ENCODE measurements around the gene GRIA1. TPM values are rescaled to one million over a fixed set of nuclear protein-coding genes. Genes with fewer than 3 reads are reported as not detected.

The GRIA1 gene
- total and polyA plus RNA-seq, 2 of the 13 experiments (the other 11 are each of a cell fraction or from before 2014, with no cell fraction given): not detected

DNA sequence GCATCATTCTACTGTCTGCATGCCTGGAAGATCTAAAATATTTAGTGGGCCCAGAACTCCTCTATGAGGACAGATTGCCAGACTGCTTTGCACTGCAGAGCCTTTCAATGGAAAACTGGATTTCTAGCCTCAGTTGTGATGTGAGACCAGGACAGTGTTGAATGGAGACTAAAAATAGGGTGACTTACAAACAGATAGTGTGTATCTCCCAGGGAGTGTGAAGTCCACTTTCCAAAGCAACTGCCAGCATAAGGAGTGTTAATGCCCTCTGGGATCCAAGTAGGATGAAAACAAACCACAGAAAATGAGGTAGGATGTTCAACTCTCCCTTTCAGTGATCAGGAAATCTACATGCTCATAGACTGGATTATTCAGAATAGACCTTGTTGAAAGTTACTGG lies 119.5 kb downstream of the GRIA1 start (continued):
- TF ChIP-seq, protein P1, sequence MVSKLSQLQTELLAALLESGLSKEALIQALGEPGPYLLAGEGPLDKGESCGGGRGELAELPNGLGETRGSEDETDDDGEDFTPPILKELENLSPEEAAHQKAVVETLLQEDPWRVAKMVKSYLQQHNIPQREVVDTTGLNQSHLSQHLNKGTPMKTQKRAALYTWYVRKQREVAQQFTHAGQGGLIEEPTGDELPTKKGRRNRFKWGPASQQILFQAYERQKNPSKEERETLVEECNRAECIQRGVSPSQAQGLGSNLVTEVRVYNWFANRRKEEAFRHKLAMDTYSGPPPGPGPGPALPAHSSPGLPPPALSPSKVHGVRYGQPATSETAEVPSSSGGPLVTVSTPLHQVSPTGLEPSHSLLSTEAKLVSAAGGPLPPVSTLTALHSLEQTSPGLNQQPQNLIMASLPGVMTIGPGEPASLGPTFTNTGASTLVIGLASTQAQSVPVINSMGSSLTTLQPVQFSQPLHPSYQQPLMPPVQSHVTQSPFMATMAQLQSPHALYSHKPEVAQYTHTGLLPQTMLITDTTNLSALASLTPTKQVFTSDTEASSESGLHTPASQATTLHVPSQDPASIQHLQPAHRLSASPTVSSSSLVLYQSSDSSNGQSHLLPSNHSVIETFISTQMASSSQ (IDR thresholded peaks at IDR 0.05; ENCODE audit: low read depth): no peak
- TF ChIP-seq, protein P1 (CRISPR knock-in tag; IDR thresholded peaks at IDR 0.05; ENCODE audit: borderline replicate concordance): no peak
- TF ChIP-seq ZFP90 (CRISPR knock-in tag; IDR thresholded peaks at IDR 0.05; ENCODE audit: borderline replicate concordance) (no peak), SNAI1 (CRISPR knock-in tag; IDR thresholded peaks at IDR 0.05; ENCODE audit: borderline replicate concordance) (no peak), ZNF333 (CRISPR knock-in tag; IDR thresholded peaks at IDR 0.05; ENCODE audit: borderline replicate concordance) (no peak), ZNF296 (CRISPR knock-in tag; conservative IDR thresholded peaks at IDR 0.05) (no peak), DPF2 (CRISPR knock-in tag; IDR thresholded peaks at IDR 0.05; ENCODE audit: borderline replicate concordance, low read depth) (no peak), HNF4A (CRISPR knock-in tag; IDR thresholded peaks at IDR 0.05) (no peak), DNMT1 (CRISPR knock-in tag; IDR thresholded peaks at IDR 0.05) (no peak), TCF7L2 (IDR thresholded peaks at IDR 0.05; ENCODE audit: low read depth, low read length) (no peak), FOXM1 (CRISPR knock-in tag; IDR thresholded peaks at IDR 0.05) (no peak)
- TF ChIP-seq, protein P2, sequence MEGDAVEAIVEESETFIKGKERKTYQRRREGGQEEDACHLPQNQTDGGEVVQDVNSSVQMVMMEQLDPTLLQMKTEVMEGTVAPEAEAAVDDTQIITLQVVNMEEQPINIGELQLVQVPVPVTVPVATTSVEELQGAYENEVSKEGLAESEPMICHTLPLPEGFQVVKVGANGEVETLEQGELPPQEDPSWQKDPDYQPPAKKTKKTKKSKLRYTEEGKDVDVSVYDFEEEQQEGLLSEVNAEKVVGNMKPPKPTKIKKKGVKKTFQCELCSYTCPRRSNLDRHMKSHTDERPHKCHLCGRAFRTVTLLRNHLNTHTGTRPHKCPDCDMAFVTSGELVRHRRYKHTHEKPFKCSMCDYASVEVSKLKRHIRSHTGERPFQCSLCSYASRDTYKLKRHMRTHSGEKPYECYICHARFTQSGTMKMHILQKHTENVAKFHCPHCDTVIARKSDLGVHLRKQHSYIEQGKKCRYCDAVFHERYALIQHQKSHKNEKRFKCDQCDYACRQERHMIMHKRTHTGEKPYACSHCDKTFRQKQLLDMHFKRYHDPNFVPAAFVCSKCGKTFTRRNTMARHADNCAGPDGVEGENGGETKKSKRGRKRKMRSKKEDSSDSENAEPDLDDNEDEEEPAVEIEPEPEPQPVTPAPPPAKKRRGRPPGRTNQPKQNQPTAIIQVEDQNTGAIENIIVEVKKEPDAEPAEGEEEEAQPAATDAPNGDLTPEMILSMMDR (CRISPR knock-in tag; IDR thresholded peaks at IDR 0.05): no peak
